Testis (tissue), 3 donors: ENCODE measurements around the gene LRWD1. TPM values are rescaled to one million over a fixed set of nuclear protein-coding genes. Genes with fewer than 3 reads are reported as not detected.

Source experiments
- DNase-seq: peaks from one replicate; pipeline ENCODE4 v3.0.0-alpha.2; 2019
- H3K27ac ChIP-seq, 2 donors: fragments of 200-600 bp; sonication (generic); one replicate each; pipeline ENCODE4 v1.5.1; 2019
- H3K27me3 ChIP-seq: fragments of 200-600 bp; sonication (generic); one replicate; pipeline ENCODE4 v1.5.1; 2019
- H3K36me3 ChIP-seq: fragments of 200-600 bp; sonication (generic); one replicate; pipeline ENCODE4 v1.5.1; 2017; ENCODE audit warnings: low read depth; ENCODE audit errors: missing control alignments
- H3K4me1 ChIP-seq: fragments of 200-600 bp; sonication (generic); one replicate; pipeline ENCODE4 v1.5.1; 2019
- H3K4me3 ChIP-seq, 2 donors: fragments of 200-600 bp; sonication (generic); one replicate each; pipeline ENCODE4 v1.5.1; 2017 to 2019
- H3K9me3 ChIP-seq: fragments of 200-600 bp; sonication (generic); one replicate; pipeline ENCODE4 v1.5.1; 2017
- POLR2A ChIP-seq: fragments of 450-650 bp; IDR thresholded peaks from one replicate; pipeline ENCODE4 v1.6.1; 2017; ENCODE audit warnings: antibody characterized with exemption, mild to moderate bottlenecking, moderate library complexity
- WGBS, 2 donors: methylation state at CpG; one replicate each; pipeline ENCODE4 v1.1.5; 2018; 5-methylcytosine and 5-hydroxymethylcytosine counted together
- intact Hi-C: fragments of 100-400 bp; cut with DNase I; formaldehyde crosslinking; loops from one replicate; pipeline ENCODE4 v1.15.1; 2023; ENCODE audit warnings: low total_unique reads
- polyA plus RNA-seq: library from polyadenylated mRNA; stranded (reverse); fragments of 350-450 nt; fragmentation: Illumina TruSeq; extraction: RNeasy Lipid Tissue Mini Kit (QIAGEN cat#74804); gene quantifications from one replicate; pipeline ENCODE4 v1.2.3, GENCODE V29; 2014; ENCODE audit warnings: low read depth, low replicate concordance; ENCODE audit not compliant: insufficient read depth
- total RNA-seq, 2 donors: library from RNA; depleted of rRNA; stranded (reverse); fragments of >200 nt; gene quantifications; one replicate each; pipeline ENCODE4 v1.2.3, GENCODE V29; 2016
- TF ChIP-seq, protein P1 (sequence below), 3 experiments: fragments of 450-650 bp in 2 of 3; fragments of 200-600 bp in 1 of 3; sonication (generic) in 1 of 3; IDR thresholded peaks; one replicate each; pipeline ENCODE4 v1.5.1; 2016 to 2019; ENCODE audit warnings: antibody characterized with exemption in 3 of 3, mild to moderate bottlenecking in 2 of 3, moderate library complexity in 1 of 3

The LRWD1 gene
- total and polyA plus RNA-seq, 3 donors from 2014 or later = 221 to 540 (median 350) TPM

DNA sequence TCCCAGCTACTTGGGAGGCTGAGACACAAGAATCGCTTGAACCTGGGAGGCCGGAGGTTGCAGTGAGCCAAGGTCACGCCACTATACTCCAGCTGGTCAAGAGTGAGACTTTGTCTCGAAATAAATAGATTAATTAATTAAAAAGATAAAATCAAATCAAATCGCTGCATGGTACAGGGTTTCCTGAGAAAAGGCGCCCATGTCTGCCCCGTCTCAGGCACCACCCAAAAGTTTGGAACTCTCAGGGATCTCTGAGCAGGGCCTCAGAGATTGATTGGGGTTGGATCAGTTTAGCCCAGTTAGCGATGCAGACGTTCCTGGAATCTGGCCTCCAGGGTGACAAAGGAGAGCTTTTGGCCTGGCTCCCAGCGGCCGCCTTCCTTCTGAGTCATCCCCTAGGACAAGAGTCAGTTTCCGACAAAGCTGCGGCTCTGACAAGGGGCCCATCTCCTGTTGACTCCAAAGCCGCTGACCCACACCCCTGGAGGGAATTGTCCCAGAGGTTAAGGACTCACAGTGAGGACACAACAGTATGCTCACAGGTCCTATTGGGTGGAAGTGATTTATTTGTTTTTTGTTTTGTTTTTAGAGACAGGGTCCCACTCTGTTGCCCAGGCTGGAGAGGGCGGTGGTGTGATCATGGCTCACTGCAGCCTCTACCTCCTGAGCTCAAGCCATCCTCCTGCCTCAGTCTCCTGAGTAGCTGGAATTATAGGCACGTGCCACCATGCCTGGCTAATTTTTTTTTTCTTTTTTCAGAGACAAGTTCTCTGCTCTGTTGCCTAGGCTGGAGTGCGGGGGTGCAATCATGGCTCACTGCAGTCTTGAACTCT is 24.6 kb upstream of the LRWD1 start:
- no peaks in the 10 kb centered on the region for H3K4me1 ChIP-seq
- 83 to 95% methylated on average over 15 to 17 of the region's 17 CpGs for WGBS, 2 donors
- H3K27ac ChIP-seq = no peak overlapping the region
- DNase-seq = no peak
- no peaks in the 10 kb centered on the region for H3K36me3 ChIP-seq
- no peaks in the 10 kb centered on the region for H3K9me3 ChIP-seq
- no peak for TF ChIP-seq POLR2A
- TF ChIP-seq, protein P1, sequence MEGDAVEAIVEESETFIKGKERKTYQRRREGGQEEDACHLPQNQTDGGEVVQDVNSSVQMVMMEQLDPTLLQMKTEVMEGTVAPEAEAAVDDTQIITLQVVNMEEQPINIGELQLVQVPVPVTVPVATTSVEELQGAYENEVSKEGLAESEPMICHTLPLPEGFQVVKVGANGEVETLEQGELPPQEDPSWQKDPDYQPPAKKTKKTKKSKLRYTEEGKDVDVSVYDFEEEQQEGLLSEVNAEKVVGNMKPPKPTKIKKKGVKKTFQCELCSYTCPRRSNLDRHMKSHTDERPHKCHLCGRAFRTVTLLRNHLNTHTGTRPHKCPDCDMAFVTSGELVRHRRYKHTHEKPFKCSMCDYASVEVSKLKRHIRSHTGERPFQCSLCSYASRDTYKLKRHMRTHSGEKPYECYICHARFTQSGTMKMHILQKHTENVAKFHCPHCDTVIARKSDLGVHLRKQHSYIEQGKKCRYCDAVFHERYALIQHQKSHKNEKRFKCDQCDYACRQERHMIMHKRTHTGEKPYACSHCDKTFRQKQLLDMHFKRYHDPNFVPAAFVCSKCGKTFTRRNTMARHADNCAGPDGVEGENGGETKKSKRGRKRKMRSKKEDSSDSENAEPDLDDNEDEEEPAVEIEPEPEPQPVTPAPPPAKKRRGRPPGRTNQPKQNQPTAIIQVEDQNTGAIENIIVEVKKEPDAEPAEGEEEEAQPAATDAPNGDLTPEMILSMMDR (IDR thresholded peaks at IDR 0.05) = no peak
- intact Hi-C loops = no loop called here
- H3K4me3 ChIP-seq = no peak overlapping the region
- H3K27me3 ChIP-seq = no peaks in the 10 kb centered on the region

DNA sequence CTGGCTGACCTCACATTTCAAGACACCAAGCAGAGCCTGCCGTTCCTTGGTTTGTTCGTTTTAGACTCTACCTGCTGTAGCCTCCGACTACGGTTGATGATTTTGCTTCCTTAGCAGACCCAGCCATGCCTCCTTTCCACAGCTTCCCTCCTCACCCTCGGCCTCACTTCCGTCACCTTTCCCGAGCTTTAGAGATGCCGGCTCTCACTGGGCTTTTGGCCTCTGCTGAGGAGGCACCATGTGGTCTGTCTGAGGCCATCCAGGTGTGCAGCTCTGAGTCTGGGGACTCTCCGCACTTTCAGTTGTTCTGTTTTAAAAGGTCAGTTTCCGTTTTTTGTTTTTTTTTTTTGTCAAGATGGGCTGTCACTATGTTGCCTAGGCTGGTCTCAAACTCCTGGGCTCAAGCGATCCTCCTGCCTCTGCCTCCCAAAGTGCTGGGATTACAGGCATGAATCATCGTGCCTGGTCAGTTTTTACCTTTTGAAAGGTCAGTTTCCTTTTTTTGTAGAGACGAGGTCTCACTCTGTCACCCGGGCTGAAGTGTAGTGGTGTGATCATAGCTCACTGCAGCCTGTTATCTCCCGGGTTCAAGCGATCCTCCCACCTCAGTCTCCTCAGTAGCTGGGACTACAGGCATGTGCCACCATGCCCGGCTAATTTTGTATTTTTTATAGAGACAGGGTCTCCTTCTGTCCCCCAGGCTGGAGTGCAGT is 19.7 kb upstream of the LRWD1 start:
- H3K4me3 ChIP-seq = no peak overlapping the region
- DNase-seq = no peak
- intact Hi-C loops = no loop called here
- H3K36me3 ChIP-seq = no peaks in the 10 kb centered on the region
- H3K4me1 ChIP-seq = no peaks in the 10 kb centered on the region
- no peaks in the 10 kb centered on the region for H3K9me3 ChIP-seq
- TF ChIP-seq POLR2A = no peak
- TF ChIP-seq, protein P1 (IDR thresholded peaks at IDR 0.05) = no peak
- H3K27ac ChIP-seq = no peak overlapping the region
- 89 to 92% methylated on average over 17 of the region's 17 CpGs for WGBS, 2 donors
- no peaks in the 10 kb centered on the region for H3K27me3 ChIP-seq

DNA sequence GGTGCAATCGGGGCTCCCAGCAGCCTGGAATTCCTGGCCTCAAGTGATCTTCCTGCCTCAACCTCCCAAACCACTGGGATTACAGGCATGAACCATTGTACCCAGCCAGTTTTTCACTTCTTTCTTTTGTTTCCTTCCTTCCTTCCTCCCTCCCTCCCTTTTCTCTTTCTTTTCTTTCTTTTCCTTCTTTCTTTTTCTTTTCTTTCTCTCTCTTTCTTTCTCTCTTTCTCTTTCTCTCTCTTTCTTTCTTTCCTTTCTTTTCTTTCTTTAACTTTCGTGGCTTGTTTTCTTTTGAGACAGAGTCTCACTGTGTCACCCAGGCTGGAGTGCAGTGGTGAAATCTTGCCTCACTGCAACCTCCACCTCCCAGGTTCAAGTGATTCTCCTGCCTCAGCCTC is 19.1 kb upstream of the LRWD1 start:
- no peaks in the 10 kb centered on the region for H3K36me3 ChIP-seq

DNA sequence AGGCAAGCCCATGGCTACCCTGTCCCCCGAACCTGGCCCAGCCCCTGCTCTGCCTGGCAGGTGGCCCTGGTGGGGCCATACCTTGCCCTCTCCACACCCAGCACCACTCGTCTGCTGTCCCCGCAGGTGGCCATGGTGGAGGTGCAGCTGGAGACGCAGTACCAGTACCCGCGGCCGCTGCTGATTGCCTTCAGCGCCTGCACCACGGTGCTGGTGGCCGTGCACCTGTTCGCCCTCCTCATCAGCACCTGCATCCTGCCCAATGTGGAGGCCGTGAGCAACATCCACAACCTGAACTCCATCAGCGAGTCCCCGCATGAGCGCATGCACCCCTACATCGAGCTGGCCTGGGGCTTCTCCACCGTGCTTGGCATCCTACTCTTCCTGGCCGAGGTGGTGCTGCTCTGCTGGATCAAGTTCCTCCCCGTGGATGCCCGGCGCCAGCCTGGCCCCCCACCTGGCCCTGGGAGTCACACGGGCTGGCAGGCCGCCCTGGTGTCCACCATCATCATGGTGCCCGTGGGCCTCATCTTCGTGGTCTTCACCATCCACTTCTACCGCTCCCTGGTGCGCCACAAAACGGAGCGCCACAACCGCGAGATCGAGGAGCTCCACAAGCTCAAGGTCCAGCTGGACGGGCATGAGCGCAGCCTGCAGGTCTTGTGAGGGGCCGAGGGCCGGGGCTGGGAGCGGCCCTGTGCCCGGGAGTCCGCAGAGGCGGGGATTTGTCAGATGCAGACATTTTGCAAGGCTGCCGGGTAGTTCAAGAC is 18.2 kb upstream of the LRWD1 start:
- no peaks in the 10 kb centered on the region for H3K9me3 ChIP-seq
- TF ChIP-seq, protein P1 (IDR thresholded peaks at IDR 0.05) = no peak
- no peak for TF ChIP-seq POLR2A
- no peak for DNase-seq
- no peaks in the 10 kb centered on the region for H3K36me3 ChIP-seq
- H3K4me1 ChIP-seq = no peaks in the 10 kb centered on the region
- 90 to 95% methylated on average over 29 to 41 of the region's 41 CpGs for WGBS, 2 donors
- intact Hi-C loops = no loop called here
- H3K27ac ChIP-seq = no peak overlapping the region
- no peak overlapping the region for H3K4me3 ChIP-seq
- H3K27me3 ChIP-seq = no peaks in the 10 kb centered on the region

More for the DNA sequence above, 19.1 kb upstream of the LRWD1 start:
- Histone ChIP-seq H3K4me1 (no peaks in the 10 kb centered on the region), H3K27ac (no peak overlapping the region), H3K27me3 (no peaks in the 10 kb centered on the region), H3K4me3 (no peak overlapping the region), H3K9me3 (no peaks in the 10 kb centered on the region)
- TF ChIP-seq, protein P1 (IDR thresholded peaks at IDR 0.05) = no peak
- no peak for TF ChIP-seq POLR2A
- intact Hi-C loops = no loop called here
- WGBS, 2 donors = 48 to 100% methylated on average over 2 of the region's 2 CpGs
- DNase-seq = no peak
